ENCODE data around the gene ING1.
A peak's percentile ranks its signal among the peaks of the same experiment; 100 is the strongest.

The ING1 gene

GRCh38 chr13:110716247-110716515 is 2.7 kb downstream of the ING1 start:
- Histone ChIP-seq H3K9ac (ENCODE audit: low read depth, low read length, poor library complexity, severe bottlenecking) (peak overlapping the region; percentile 77), H2AFZ (ENCODE audit: low read length) (peak overlapping the region; percentile 39; the same call in 1 of the 2 replicates), H3K4me3 (ENCODE audit: low read length, poor library complexity, severe bottlenecking) (peak overlapping the region; percentile 92), H3K79me2 (ENCODE audit: insufficient read depth, low read length) (peaks cover 74% of the 10 kb centered on the region), H3K9me3 (ENCODE audit: insufficient read depth, low read depth, low read length) (no peaks in the 10 kb centered on the region), H3F3A (ENCODE audit: low read depth) (0 out of 2 replicates have a peak, but pooled peaks cover 2% of the 10 kb centered on the region), H3K9me2 (replicated peaks; ENCODE audit: low read depth, low read length) (no peaks in the 10 kb centered on the region), H3K4me1 (ENCODE audit: insufficient read depth, low read length, poor library complexity, severe bottlenecking) (peaks cover 28% of the 10 kb centered on the region), H3K36me3 (ENCODE audit: insufficient read depth, low read length) (peaks cover 19% of the 10 kb centered on the region; the same call in 1 of the 2 replicates), H3K4me2 (ENCODE audit: low read depth, low read length, poor library complexity, severe bottlenecking) (peak overlapping the region; percentile 78), H4K20me1 (ENCODE audit: insufficient read depth, low read length, poor library complexity, severe bottlenecking) (peaks cover 48% of the 10 kb centered on the region), H3K27me3 (ENCODE audit: insufficient read depth, low read length, poor library complexity, severe bottlenecking) (no peaks in the 10 kb centered on the region)
- TF ChIP-seq CTCF (conservative IDR thresholded peaks at IDR 0.05; ENCODE audit: low read length) = no peak
- no peak for TF ChIP-seq EZH2phosphoT487 (IDR thresholded peaks at IDR 0.05; ENCODE audit: borderline replicate concordance)

- peaks cover 76% of the 10 kb centered on the region for H3K79me2 ChIP-seq (ENCODE audit: insufficient read depth, low read length)
- H3K9ac ChIP-seq (ENCODE audit: low read depth, low read length, poor library complexity, severe bottlenecking) = no peak overlapping the region
- peaks cover 20% of the 10 kb centered on the region for H3K4me1 ChIP-seq (ENCODE audit: insufficient read depth, low read length, poor library complexity, severe bottlenecking)
- H4K20me1 ChIP-seq (ENCODE audit: insufficient read depth, low read length, poor library complexity, severe bottlenecking) = peaks cover 55% of the 10 kb centered on the region
- H3K27me3 ChIP-seq (ENCODE audit: insufficient read depth, low read length, poor library complexity, severe bottlenecking) = no peaks in the 10 kb centered on the region
- no peak overlapping the region for H3K4me3 ChIP-seq (ENCODE audit: low read length, poor library complexity, severe bottlenecking)
- no peak for TF ChIP-seq CTCF (conservative IDR thresholded peaks at IDR 0.05; ENCODE audit: low read length)
- no peak for TF ChIP-seq EZH2phosphoT487 (IDR thresholded peaks at IDR 0.05; ENCODE audit: borderline replicate concordance)
- H3K9me3 ChIP-seq (ENCODE audit: insufficient read depth, low read depth, low read length) = no peaks in the 10 kb centered on the region
- H3K36me3 ChIP-seq (ENCODE audit: insufficient read depth, low read length) = peaks cover 29% of the 10 kb centered on the region; the same call in 1 of the 2 replicates
- H3K4me2 ChIP-seq (ENCODE audit: low read depth, low read length, poor library complexity, severe bottlenecking) = no peak overlapping the region
- no peak overlapping the region for H2AFZ ChIP-seq (ENCODE audit: low read length)
- no peaks in the 10 kb centered on the region; the same call in 1 of the 2 replicates for H3F3A ChIP-seq (ENCODE audit: low read depth)
- no peaks in the 10 kb centered on the region for H3K9me2 ChIP-seq (replicated peaks; ENCODE audit: low read depth, low read length)
Measured at GRCh38 chr13:110719036-110719710, 5.7 kb downstream of the ING1 start.

- H3K9me3 ChIP-seq (ENCODE audit: insufficient read depth, low read depth, low read length) = no peaks in the 10 kb centered on the region
- peaks cover 29% of the 10 kb centered on the region; the same call in 1 of the 2 replicates for H3K36me3 ChIP-seq (ENCODE audit: insufficient read depth, low read length)
- H3K9ac ChIP-seq (ENCODE audit: low read depth, low read length, poor library complexity, severe bottlenecking) = no peak overlapping the region
- peaks cover 44% of the 10 kb centered on the region for H3K79me2 ChIP-seq (ENCODE audit: insufficient read depth, low read length)
- no peaks in the 10 kb centered on the region; the same call in 1 of the 2 replicates for H3F3A ChIP-seq (ENCODE audit: low read depth)
- H2AFZ ChIP-seq (ENCODE audit: low read length) = no peak overlapping the region
- no peak overlapping the region for H3K4me3 ChIP-seq (ENCODE audit: low read length, poor library complexity, severe bottlenecking)
- H3K4me1 ChIP-seq (ENCODE audit: insufficient read depth, low read length, poor library complexity, severe bottlenecking) = peaks cover 5% of the 10 kb centered on the region
- no peak for TF ChIP-seq EZH2phosphoT487 (IDR thresholded peaks at IDR 0.05; ENCODE audit: borderline replicate concordance)
- no peak for TF ChIP-seq CTCF (conservative IDR thresholded peaks at IDR 0.05; ENCODE audit: low read length)
- H3K27me3 ChIP-seq (ENCODE audit: insufficient read depth, low read length, poor library complexity, severe bottlenecking) = no peaks in the 10 kb centered on the region
- peaks cover 28% of the 10 kb centered on the region for H4K20me1 ChIP-seq (ENCODE audit: insufficient read depth, low read length, poor library complexity, severe bottlenecking)
- H3K4me2 ChIP-seq (ENCODE audit: low read depth, low read length, poor library complexity, severe bottlenecking) = no peak overlapping the region
- no peaks in the 10 kb centered on the region for H3K9me2 ChIP-seq (replicated peaks; ENCODE audit: low read depth, low read length)
Measured at GRCh38 chr13:110722971-110723370, 9.5 kb downstream of the ING1 start.

All from Loucy (cell line).